ENCODE data around the gene KCNK10.

Gene KCNK10

GRCh38 chr14:88323086-88323522 is at the start of gene KCNK10:
Gene KCNK10 (minus strand): TSS chr14:88323269. CDS start chr14:88322798, 471 bp downstream.
- DNase-seq (ENCODE audit: low spot score), result no peak

GRCh38 chr14:88369496-88369895 is 46.4 kb upstream of the KCNK10 start:
- DNase-seq (ENCODE audit: low spot score), result no peak

GRCh38 chr14:88364710-88365413 is 41.8 kb upstream of the KCNK10 start:
- no peak for DNase-seq (ENCODE audit: low spot score)

- no peak for DNase-seq (ENCODE audit: low spot score)
Observed at GRCh38 chr14:88363644-88364043, 40.6 kb upstream of the KCNK10 start.

GRCh38 chr14:88359500-88359899 is 36.4 kb upstream of the KCNK10 start:
- DNase-seq (ENCODE audit: low spot score), result peak; percentile 67

GRCh38 chr14:88354358-88354757 is 31.3 kb upstream of the KCNK10 start:
- DNase-seq (ENCODE audit: low spot score), result no peak

GRCh38 chr14:88352698-88353097 is 29.6 kb upstream of the KCNK10 start:
- DNase-seq (ENCODE audit: low spot score), result no peak

GRCh38 chr14:88351966-88352691 is 29.1 kb upstream of the KCNK10 start:
- peak; percentile 78 for DNase-seq (ENCODE audit: low spot score)

GRCh38 chr14:88348546-88348945 is 25.5 kb upstream of the KCNK10 start:
- DNase-seq (ENCODE audit: low spot score), result no peak

- DNase-seq (ENCODE audit: low spot score), result no peak
Observed at GRCh38 chr14:88346048-88346639, 23.1 kb upstream of the KCNK10 start.

- DNase-seq (ENCODE audit: low spot score), result no peak
Observed at GRCh38 chr14:88342980-88343379, 19.9 kb upstream of the KCNK10 start.

- DNase-seq (ENCODE audit: low spot score), result no peak
Observed at GRCh38 chr14:88340357-88340756, 17.3 kb upstream of the KCNK10 start.

- DNase-seq (ENCODE audit: low spot score), result no peak
Observed at GRCh38 chr14:88333036-88333435, 10.0 kb upstream of the KCNK10 start.

- DNase-seq (ENCODE audit: low spot score), result no peak
Observed at GRCh38 chr14:88327497-88327896, 4.4 kb upstream of the KCNK10 start.

- no peak for DNase-seq (ENCODE audit: low spot score)
Observed at GRCh38 chr14:88326352-88327103, 3.5 kb upstream of the KCNK10 start.

GRCh38 chr14:88325883-88326282 is 2.8 kb upstream of the KCNK10 start:
- DNase-seq (ENCODE audit: low spot score), result no peak

GRCh38 chr14:88324930-88325329 is 1.9 kb upstream of the KCNK10 start:
- no peak for DNase-seq (ENCODE audit: low spot score)

- no peak for DNase-seq (ENCODE audit: low spot score)
Observed at GRCh38 chr14:88324491-88324890, 1.4 kb upstream of the KCNK10 start.

- DNase-seq (ENCODE audit: low spot score), result no peak
Observed at GRCh38 chr14:88323523-88324199, 592 bp upstream of the KCNK10 start.

GRCh38 chr14:88322504-88323085 is 474 bp downstream of the KCNK10 start:
- DNase-seq (ENCODE audit: low spot score), result no peak

Measured in putamen (tissue), 1 donor.